ENCODE data around the gene RTL10. TPM values are rescaled to one million over a fixed set of nuclear protein-coding genes. Genes with fewer than 3 reads are reported as not detected.
"Not testable (repeated sequence)": the region's sequence is repeated elsewhere in the genome, so short reads cannot be mapped to it uniquely, and the experiment has no call there.

The RTL10 gene
- total RNA-seq, 6 experiments from 2014 or later = 6.4 to 9.1 (median 6.6) TPM

GRCh38 chr22:19837915-19838314 is 16.8 kb downstream of the RTL10 start:
- no peak for ATAC-seq
- Histone ChIP-seq H3K4me3 (no peak overlapping the region), H3K36me3 (no peaks in the 10 kb centered on the region), H3K9me3 (no peaks in the 10 kb centered on the region), H3K4me1 (no peaks in the 10 kb centered on the region), H3K27me3 (no peaks in the 10 kb centered on the region), H3K27ac (no peak overlapping the region)
- no peak for DNase-seq
- intact Hi-C loops (cut with DNase I) = no loop called here
- TF ChIP-seq POLR2A (IDR thresholded peaks at IDR 0.05) (no peak), CTCF (IDR thresholded peaks at IDR 0.05) (no peak)
- WGBS (ENCODE audit: insufficient coverage, low coverage, low lambda C conversion rate, missing lambda C conversion rate) = 79% methylated on average over 6 of the region's 6 CpGs

DNA sequence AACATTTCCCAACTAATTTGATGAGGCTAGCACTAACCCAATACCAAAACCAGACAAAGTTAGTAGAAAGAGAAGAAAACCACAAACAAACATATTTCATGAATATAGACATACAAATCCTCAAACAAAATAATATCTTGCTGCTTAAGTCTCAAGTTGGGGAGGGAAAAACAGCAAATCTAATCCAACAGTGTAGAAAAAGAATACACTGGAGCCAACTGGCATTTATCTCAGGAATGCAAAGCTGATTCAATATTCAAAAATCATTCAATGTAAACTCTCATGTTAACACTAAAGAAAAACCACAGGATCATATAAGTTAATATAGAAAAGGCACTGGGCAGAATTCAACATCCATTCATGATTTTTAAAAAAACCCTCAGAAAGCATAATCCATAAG is 18.2 kb downstream of the RTL10 start:
- no peak overlapping the region for H3K27ac ChIP-seq
- no peaks in the 10 kb centered on the region for H3K4me1 ChIP-seq
- no peaks in the 10 kb centered on the region for H3K36me3 ChIP-seq
- DNase-seq = no peak
- H3K9me3 ChIP-seq = no peaks in the 10 kb centered on the region
- intact Hi-C loops (cut with DNase I) = no loop called here
- H3K4me3 ChIP-seq = no peak overlapping the region
- H3K27me3 ChIP-seq = no peaks in the 10 kb centered on the region
- no peak for TF ChIP-seq CTCF (IDR thresholded peaks at IDR 0.05)
- TF ChIP-seq POLR2A (IDR thresholded peaks at IDR 0.05) = no peak
- ATAC-seq = no peak

DNA sequence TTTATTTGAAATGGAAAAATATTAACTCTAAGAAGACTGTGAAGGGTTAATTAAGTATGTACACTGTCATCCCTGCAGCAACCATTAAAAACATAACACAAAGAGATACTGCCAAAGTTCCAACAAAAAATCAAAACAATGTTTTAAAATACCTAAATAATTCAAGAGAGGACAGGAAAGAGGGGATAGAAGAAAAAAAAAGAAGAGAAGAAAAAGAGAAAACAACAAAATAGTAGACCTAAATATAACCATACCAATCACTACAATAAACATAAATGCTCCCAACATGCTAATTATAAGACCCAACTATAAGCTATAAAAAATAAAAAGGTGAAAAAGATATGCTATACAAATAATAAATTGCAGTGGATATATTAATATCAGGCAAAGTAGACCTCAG is 20.1 kb downstream of the RTL10 start:
- intact Hi-C loops (cut with DNase I) = no loop called here
- H3K4me1 ChIP-seq = no peaks in the 10 kb centered on the region
- H3K27me3 ChIP-seq = no peaks in the 10 kb centered on the region
- TF ChIP-seq POLR2A (IDR thresholded peaks at IDR 0.05) (no peak), CTCF (IDR thresholded peaks at IDR 0.05) (no peak)
- H3K9me3 ChIP-seq = no peaks in the 10 kb centered on the region
- no peaks in the 10 kb centered on the region for H3K36me3 ChIP-seq
- ATAC-seq = no peak
- H3K27ac ChIP-seq = no peak overlapping the region
- H3K4me3 ChIP-seq = no peak overlapping the region
- DNase-seq = no peak

DNA sequence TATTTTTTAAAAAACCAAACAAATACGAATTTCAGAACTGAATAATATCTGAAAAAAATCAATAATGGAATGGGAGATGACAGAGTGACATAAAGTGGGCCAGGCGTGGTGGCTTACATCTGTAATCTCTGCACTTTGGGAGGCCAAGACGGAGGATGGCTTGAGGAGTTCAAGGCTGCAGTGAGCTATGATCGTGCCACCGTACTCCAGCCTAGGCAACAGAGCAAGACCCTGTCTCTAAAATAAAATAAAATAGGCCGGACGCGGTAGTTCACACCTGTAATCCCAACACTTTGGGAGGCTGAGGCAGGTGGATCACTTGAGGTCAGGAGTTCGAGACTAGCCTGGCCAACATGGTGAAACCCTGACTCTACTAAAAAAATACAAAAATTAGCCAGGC is 21.3 kb downstream of the RTL10 start:
- 90% methylated on average over 6 of the region's 9 CpGs for WGBS (ENCODE audit: insufficient coverage, low coverage, low lambda C conversion rate, missing lambda C conversion rate)
- not testable (repeated sequence) for DNase-seq

GRCh38 chr22:19832476-19833108 is 22.1 kb downstream of the RTL10 start:
- H3K9me3 ChIP-seq = no peaks in the 10 kb centered on the region
- ATAC-seq = peak in 2 of 4 donors; percentile 17 to 37
- intact Hi-C loops (cut with DNase I) = no loop called here
- no peak overlapping the region for H3K27ac ChIP-seq
- no peaks in the 10 kb centered on the region for H3K4me1 ChIP-seq
- H3K36me3 ChIP-seq = no peaks in the 10 kb centered on the region
- H3K4me3 ChIP-seq = no peak overlapping the region
- 75% methylated on average over 5 of the region's 7 CpGs for WGBS (ENCODE audit: insufficient coverage, low coverage, low lambda C conversion rate, missing lambda C conversion rate)
- TF ChIP-seq CTCF (IDR thresholded peaks at IDR 0.05) (no peak), POLR2A (IDR thresholded peaks at IDR 0.05) (no peak)
- no peak for DNase-seq
- no peaks in the 10 kb centered on the region for H3K27me3 ChIP-seq

More for the DNA sequence above, 21.3 kb downstream of the RTL10 start:
- ATAC-seq; H3K27me3 ChIP-seq; intact Hi-C loops (cut with DNase I); H3K36me3 ChIP-seq; H3K4me1 ChIP-seq; H3K4me3 ChIP-seq; H3K9me3 ChIP-seq; H3K27ac ChIP-seq: not testable (repeated sequence)

- 65% methylated on average over 3 of the region's 3 CpGs for WGBS (ENCODE audit: insufficient coverage, low coverage, low lambda C conversion rate, missing lambda C conversion rate)
- H3K4me1 ChIP-seq; H3K27me3 ChIP-seq; H3K9me3 ChIP-seq; H3K4me3 ChIP-seq; H3K27ac ChIP-seq; intact Hi-C loops (cut with DNase I); H3K36me3 ChIP-seq; ATAC-seq; DNase-seq: not testable (repeated sequence)
Observed at GRCh38 chr22:19831979-19832378, 22.7 kb downstream of the RTL10 start.
